Fibroblast of mammary gland (primary cell): ENCODE measurements around the gene KIF5C.

Experiments
- DNase-seq: peaks from one replicate; pipeline ENCODE4 v3.0.0-alpha.2; 2010; ENCODE audit warnings: low read depth
- H3K4me3 ChIP-seq: 2 replicates; pipeline ENCODE4 v1.5.1; 2011; ENCODE audit warnings: low read depth, mild to moderate bottlenecking, low read length, moderate library complexity; ENCODE audit not compliant: control insufficient read depth
- TF ChIP-seq, protein P1 (sequence below): conservative IDR thresholded peaks from 2 replicates; pipeline ENCODE4 v1.5.1; 2011; ENCODE audit warnings: low read depth, low read length, inconsistent platforms; ENCODE audit not compliant: control insufficient read depth, insufficient read depth

The KIF5C gene

DNA sequence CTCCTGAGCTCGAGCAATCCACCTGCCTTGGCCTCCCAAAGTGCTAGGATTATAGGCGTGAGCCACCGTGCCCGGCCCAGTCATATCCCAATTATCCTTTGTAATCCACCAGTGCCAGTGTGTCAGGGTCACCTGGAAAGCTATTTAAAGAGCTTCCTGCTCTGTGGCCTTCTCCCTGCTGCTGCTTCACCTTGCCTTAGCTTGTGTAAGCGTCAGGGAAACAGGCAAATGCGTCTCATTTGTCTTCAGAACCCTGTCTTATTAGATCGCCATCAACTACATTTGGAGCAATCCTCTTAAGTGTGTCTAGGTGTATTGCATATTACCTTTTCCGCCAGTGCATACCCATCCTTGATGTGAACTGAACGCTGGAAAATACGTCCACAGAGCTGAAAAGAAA, 10.2 kb downstream of the KIF5C start:
- no peak for DNase-seq
- TF ChIP-seq, protein P1, sequence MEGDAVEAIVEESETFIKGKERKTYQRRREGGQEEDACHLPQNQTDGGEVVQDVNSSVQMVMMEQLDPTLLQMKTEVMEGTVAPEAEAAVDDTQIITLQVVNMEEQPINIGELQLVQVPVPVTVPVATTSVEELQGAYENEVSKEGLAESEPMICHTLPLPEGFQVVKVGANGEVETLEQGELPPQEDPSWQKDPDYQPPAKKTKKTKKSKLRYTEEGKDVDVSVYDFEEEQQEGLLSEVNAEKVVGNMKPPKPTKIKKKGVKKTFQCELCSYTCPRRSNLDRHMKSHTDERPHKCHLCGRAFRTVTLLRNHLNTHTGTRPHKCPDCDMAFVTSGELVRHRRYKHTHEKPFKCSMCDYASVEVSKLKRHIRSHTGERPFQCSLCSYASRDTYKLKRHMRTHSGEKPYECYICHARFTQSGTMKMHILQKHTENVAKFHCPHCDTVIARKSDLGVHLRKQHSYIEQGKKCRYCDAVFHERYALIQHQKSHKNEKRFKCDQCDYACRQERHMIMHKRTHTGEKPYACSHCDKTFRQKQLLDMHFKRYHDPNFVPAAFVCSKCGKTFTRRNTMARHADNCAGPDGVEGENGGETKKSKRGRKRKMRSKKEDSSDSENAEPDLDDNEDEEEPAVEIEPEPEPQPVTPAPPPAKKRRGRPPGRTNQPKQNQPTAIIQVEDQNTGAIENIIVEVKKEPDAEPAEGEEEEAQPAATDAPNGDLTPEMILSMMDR: no peak
- no peak overlapping the region for H3K4me3 ChIP-seq

DNA sequence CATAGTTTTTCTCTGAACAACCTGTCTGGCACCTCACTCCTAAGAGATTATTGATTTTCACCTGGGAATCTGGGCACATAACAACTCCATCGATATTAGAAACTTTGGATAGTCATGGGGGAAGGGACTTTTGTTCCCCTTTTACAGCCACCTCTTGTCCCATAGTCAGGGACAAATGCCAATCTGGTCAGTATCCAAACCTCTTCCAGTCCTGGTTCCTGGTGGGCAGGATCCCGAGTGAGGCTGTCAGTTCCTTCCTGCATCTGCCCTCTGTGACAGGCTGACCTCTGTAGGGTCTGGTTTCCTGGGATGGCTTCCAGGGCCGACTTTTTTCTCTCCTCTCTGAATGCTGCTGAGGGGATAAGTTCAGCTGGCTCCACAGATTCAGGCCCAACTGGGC, 11.0 kb downstream of the KIF5C start:
- no peak overlapping the region for H3K4me3 ChIP-seq
- TF ChIP-seq, protein P1: no peak
- no peak for DNase-seq

DNA sequence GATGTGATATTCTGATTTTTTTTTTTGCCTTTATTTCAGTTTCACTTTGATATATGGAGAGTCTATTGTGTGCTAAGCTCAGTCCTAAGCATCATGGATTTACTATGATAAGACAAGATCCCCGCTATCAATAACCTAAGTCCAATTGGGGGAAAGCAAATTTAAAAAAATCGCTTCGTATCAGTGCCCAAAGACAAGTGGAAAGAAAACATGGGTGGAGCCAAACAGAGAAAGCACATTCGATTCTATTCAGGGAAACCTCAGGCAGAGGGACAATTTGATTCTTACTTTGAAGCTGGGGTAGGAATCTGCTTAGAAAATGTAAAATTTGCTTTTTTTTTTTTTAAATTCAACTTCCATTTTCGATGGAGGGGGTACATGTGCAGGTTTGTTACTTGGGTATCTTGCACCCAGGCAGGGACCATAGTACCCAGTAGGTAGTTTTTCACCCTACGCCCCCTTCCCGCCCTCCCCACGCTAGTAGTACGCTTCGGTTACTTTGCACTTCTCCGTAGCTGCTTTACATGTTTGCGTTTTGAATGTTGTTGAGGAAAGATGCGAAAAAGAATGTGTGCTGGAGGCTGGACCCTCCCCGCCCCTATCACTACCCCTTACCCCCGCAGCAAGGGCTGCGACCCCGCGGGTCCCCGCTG, 12.4 kb downstream of the KIF5C start:
- H3K4me3 ChIP-seq: no peak overlapping the region
- DNase-seq: no peak
- TF ChIP-seq, protein P1: no peak

DNA sequence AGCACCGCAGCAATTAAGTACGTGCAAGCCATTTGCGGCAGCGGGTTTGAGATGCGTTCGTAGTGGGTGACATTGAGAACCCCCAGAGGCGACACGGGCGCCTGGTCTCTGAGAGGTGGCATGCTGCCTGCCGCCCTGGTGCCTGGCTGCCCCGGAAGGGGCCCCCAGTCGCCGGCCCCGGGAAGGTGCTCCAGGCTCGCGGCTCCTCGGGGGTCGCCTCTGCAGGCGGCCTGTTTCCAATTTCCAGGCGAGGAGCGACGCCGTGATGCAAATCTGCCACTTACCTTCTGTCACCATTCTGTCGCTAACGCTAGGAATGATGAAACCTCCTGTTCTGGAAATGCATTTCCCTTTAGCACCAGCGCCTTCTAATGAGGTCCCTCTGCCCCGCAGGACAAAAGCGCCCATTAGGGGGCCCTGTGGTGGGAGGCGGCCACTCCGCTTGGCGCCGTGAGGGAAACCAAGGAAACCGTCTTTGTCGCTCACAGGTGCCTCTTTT, 13.0 kb downstream of the KIF5C start:
- H3K4me3 ChIP-seq: no peak overlapping the region
- no peak for DNase-seq
- TF ChIP-seq, protein P1: no peak

DNA sequence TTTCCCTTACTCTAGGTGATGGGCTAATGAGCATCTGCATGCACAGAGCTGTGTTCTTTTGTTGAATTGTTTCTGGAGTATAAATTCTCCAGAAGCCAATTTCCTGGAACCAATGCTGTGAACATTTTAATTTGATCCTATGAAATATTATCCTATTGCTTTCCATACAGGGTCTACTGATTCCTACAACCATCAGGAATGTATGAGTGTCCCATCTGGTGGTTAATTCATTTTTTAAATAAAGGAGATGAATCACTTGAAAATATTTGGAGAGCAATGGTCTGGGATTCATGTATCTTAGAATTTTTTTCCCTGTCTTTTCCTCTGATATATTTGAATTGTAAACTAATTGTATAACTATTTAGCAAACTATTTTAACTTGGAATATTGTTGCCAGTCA, 14.0 kb downstream of the KIF5C start:
- TF ChIP-seq, protein P1: no peak
- H3K4me3 ChIP-seq: no peak overlapping the region
- no peak for DNase-seq

DNA sequence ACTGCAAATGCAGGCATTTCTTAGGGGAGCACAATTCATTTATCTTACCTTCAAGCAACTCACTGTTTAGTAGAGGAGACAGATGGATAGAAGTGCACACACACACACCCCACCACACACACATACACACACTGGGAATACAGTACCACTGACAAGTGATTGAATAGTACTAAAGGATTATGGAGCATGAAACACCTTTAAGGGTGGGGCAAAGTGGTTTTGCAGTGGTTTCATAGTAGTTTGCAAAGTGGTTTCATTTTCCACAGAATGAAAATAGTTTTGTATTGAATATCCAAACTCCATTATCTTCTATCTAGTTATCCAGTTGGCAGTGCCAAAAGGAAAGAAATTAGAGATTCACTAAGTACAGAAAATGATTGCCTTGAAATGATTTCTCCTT, 18.9 kb downstream of the KIF5C start:
- DNase-seq: no peak
- TF ChIP-seq, protein P1: no peak
- no peak overlapping the region for H3K4me3 ChIP-seq
